GM19193 (cell line): ENCODE data around the gene C3orf22.

Experiments used
- POLR2A ChIP-seq: IDR thresholded peaks from 4 replicates; pipeline ENCODE4 v1.6.1; 2011; ENCODE audit not compliant: insufficient read depth, insufficient read length; ENCODE audit errors: extremely low read depth

The C3orf22 gene

GRCh38 chr3:126538966-126539365 is 19.8 kb downstream of the C3orf22 start:
- TF ChIP-seq POLR2A: no peak

DNA sequence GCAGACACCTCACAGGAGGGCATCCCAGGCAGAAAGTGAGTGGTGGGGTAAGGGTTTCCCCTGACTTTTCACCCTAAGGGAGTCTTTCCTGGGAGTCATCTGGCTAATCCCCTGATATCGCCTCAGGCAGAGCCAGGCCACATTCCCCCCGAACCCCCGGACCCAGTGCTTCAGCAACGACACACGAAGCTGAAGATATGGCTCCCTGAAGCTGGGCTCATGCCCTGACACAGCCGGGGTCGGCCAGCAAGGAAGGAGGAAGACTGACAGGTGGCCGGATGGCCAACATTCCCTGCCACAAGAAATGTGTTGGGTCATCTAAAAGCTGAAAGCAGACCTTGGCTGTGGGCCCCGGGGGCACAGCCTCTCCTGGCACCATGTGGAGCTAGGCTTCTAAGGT is 20.4 kb downstream of the C3orf22 start:
- no peak for TF ChIP-seq POLR2A

GRCh38 chr3:126537730-126538281 is 20.9 kb downstream of the C3orf22 start:
- TF ChIP-seq POLR2A: no peak

DNA sequence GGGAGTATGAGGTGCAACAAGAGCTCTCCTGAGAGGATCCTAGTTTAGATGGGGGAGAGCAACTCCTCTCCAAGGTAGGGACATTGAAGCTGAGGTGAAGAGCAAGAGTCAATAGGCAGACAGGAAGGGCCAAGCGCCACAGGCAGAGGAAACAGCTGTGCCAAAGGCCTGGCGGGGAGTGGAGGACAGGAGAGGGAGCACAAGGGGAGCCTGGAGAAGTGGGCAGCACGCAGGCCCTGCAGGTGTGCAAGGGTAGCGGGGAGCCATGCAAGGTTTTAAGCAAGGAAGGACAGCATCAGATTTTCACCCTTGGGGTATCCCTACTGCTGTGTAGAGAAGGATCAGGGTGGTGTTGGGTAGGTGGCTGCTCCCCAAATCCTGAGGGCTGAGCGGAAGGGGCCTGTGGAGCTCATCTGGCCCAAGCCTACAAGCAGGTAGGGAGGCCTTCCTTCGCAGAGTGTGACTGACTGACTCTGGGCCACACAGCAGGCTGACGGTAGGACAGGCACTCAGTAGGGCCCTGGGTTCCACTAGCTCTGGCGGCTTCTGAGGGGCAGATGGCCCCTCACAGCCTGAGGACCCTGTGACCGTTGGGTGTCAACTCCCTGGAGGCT is 21.5 kb downstream of the C3orf22 start:
- TF ChIP-seq POLR2A: no peak

GRCh38 chr3:126536126-126536525 is 22.6 kb downstream of the C3orf22 start:
- TF ChIP-seq POLR2A: no peak

DNA sequence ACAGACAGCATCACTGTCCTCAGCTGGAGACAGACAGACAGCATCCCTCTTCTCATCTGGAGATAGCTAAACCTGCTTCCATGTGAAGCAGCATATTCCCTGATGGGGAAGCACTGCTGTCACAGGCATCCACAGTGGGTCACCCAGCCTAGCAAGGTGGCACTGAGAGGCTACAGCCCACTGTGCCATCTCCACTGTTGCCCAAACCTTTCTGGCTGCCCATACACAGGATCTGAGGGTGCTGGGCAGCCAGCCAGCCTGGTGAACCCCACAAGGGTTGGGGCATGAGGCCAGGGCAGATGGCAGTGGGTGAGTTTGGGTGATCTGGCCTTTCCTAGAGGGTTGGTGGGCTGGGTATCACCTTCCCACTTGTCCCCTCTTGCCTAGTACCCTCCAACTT is 23.1 kb downstream of the C3orf22 start:
- no peak for TF ChIP-seq POLR2A

GRCh38 chr3:126533506-126533905 is 25.2 kb downstream of the C3orf22 start:
- TF ChIP-seq POLR2A: no peak

DNA sequence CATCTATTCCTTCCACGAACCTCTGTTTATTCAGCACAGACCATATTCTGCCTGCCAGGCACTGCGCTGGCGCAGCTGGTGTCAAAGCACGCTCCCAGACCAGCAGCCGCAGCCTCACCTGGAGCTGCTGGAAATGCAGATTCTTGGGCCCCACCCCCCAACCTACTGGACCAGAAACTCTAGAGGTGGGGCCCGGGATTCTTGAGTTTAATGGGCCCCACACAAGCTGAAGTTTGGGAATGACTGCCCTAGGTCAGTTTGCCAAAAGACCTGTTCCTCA is 27.7 kb downstream of the C3orf22 start:
- no peak for TF ChIP-seq POLR2A

GRCh38 chr3:126530171-126531050 is 28.3 kb downstream of the C3orf22 start:
- TF ChIP-seq POLR2A: no peak

GRCh38 chr3:126529585-126530170 is 29.1 kb downstream of the C3orf22 start:
- TF ChIP-seq POLR2A: no peak

- no peak for TF ChIP-seq POLR2A
These were observed 29.8 kb downstream of the C3orf22 start for GRCh38 chr3:126528800-126529541.

DNA sequence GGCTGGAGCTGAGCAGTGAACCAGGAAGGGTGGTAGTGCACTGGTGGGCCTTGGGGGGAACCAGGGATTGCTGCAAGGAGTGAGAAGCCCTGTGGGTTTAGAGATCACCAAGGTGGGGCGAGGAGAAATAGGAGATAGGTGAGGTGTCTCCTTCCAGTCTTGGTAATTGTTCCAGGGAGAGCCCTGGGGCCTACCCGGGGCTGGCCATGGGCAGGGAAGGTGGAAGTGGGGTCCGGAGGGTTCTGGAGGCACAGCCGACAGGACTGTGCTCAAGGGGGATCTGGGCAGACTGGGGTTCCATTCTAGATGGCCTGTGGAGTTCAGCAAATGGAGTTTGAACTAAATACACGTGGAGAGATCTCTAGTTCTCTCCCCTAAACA is 30.3 kb downstream of the C3orf22 start:
- TF ChIP-seq POLR2A: no peak

DNA sequence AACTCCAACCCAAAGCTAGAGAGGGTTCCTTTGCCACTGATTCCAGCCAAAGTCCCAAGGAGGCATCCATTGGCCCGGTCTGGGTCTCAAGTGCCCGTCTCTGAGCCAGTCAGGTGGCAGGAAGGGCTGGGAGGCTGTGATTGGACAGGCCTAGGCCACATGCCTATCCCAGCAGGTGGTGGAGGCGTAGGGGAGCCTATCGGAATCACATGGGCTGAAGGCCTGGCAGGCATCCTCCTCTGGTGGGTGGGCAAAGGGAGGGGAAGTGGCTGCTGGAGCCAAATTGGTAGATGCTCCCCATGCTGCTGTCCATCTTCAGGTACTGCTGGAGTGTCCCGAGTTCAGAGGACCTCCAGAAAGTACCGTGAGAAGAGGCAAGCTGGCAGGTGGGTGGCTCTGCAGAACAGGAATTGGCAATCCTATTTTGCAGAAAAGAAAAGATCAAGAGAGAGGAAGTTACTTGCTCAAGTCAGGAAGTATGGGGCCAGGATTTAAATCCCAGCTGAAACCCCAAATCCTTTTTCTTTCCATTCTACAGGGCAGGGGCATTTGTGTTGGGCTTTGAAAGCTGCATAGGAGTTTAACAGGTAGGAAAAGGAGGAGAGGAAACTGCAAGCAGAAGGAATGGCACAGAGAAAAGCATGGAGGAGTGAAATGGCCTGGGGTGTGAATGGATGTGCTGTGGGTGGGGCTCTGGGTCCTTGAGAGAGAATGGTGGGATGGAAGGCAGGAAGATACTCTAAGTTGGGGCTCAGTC is 31.1 kb downstream of the C3orf22 start:
- no peak for TF ChIP-seq POLR2A

DNA sequence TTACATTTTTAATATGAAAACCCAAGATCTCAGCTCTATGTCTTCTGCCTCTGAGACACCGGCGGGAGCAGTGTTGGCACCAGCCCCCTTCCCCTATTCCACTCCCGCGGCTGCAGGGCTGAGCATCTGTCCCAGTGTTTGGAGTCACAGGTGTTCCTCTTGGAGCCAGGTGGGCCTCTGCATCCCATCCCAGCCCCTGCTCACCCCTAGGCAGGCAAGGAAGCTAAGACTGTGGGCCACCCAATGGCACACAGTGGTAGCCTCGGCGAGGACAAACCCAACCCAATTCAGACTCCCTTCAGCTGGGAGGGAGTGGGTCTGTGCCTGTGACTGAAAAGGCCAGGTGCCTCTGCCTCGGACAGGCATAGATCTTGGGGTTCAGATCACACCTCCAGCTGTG is 31.7 kb downstream of the C3orf22 start:
- TF ChIP-seq POLR2A: no peak

GRCh38 chr3:126526668-126527005 is 32.1 kb downstream of the C3orf22 start:
- TF ChIP-seq POLR2A: no peak
